Cardiac septum (tissue), 1 donor: ENCODE results near the gene DPPA2. TPM values are rescaled to one million over a fixed set of nuclear protein-coding genes. Genes with fewer than 3 reads are reported as not detected.

Source experiments
- DNase-seq: peaks from one replicate; pipeline ENCODE4 v3.0.0-alpha.2; 2020; ENCODE audit warnings: low spot score
- intact Hi-C: fragments of 100-400 bp; cut with DNase I; formaldehyde crosslinking; loops from one replicate; pipeline ENCODE4 v1.14.0; 2022
- total RNA-seq: library from RNA; stranded (reverse); fragmentation: NEBNext Ultra II Directional; extraction: Animal tissue kit (Norgen Biotek cat#: 25700); gene quantifications from one replicate; pipeline ENCODE4 v1.2.1, GENCODE V29; 2021
- donor health status: DM: no; HTN: no; CAD: no.

Gene DPPA2
- total RNA-seq, 1 donor from 2014 or later = not detected

- DNase-seq = no peak
- intact Hi-C loops = no loop called here
These were observed 11.9 kb upstream of the DPPA2 start for GRCh38 chr3:109328202-109328601.

- intact Hi-C loops = no loop called here
- no peak for DNase-seq
These were observed 9.3 kb upstream of the DPPA2 start for GRCh38 chr3:109325657-109326056.

DNA sequence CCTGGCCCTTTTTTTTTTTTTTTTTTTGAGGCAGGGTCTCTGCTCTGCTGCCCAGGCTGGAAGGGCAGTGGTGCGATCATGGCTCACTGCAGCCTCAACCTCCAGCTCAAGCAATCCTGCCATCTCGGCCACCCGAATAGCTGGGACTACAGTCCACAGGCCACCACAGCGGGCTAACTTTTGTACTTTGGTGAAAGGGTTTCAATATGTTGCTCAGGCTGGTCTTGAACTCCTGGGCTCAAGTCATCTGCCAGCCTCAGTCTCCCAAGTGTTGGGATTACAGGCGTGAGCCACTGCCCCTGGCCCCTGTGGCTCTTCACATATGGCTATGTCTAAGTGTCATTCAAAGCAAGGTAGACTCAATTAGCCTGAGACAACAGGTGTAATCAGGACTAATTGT lies 8.8 kb upstream of the DPPA2 start:
- no peak for DNase-seq
- intact Hi-C loops = no loop called here

DNA sequence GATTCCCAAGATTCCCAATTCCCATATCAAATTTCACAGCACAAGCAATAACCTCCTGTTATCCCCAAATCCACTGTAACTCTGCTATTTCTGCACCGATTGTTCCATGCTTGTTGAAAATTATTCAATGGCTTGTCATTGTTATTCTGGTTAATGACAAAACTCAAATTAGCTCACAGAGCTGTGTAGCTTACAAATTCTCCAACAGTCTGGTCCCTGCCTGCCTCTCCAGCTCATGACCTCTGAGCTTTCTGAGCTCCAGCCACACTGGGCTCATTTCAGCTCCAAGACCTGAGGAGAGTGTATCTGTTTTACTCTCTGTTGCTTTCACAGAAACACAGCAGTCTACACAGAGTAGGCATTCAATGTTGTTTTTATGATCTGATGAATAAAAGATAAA lies 3.3 kb downstream of the DPPA2 start:
- no peak for DNase-seq
- intact Hi-C loops = no loop called here

- intact Hi-C loops = no loop called here
- DNase-seq = no peak
These were observed 18.8 kb downstream of the DPPA2 start for GRCh38 chr3:109297496-109297895.

DNA sequence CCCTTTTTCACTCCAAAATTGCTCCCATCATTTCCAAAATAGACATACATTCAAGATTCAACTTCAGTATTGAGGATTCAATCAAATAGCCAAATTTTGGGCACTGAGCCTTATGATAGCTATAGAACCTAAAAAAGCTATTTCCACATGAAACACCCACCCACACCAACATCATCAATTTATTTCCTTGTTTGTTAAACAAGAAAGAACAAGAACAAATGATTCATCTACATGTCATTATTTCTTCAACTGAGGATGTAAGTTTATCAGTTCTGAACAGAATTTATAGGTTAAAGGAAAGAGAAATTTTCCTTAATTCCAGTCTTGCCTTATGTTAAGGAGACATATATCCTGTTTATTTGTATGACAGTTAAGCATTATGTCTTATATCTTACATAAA lies 32.2 kb downstream of the DPPA2 start:
- DNase-seq = no peak
- intact Hi-C loops = no loop called here

- intact Hi-C loops = no loop called here
- DNase-seq = no peak
These were observed 37.8 kb downstream of the DPPA2 start for GRCh38 chr3:109278546-109278945.

DNA sequence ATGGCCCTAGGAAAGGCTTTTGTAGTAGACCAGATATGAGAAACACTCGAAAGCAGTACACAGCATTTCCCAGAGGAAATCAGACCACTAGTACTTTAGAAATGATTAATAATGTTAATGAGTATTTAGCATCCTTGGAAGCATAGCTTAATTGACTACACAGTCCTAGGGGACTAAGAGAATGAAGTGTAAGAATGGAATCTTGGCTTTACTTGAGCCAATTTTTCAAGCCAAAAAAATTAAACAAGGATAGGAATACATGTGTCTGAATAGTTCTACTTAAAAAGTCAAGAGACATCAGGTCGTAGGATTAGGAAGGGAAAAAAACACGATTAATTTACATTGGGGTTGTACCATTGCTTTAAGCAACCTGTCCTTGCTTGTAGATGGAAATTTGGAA lies 38.2 kb downstream of the DPPA2 start:
- intact Hi-C loops = no loop called here
- DNase-seq = no peak

DNA sequence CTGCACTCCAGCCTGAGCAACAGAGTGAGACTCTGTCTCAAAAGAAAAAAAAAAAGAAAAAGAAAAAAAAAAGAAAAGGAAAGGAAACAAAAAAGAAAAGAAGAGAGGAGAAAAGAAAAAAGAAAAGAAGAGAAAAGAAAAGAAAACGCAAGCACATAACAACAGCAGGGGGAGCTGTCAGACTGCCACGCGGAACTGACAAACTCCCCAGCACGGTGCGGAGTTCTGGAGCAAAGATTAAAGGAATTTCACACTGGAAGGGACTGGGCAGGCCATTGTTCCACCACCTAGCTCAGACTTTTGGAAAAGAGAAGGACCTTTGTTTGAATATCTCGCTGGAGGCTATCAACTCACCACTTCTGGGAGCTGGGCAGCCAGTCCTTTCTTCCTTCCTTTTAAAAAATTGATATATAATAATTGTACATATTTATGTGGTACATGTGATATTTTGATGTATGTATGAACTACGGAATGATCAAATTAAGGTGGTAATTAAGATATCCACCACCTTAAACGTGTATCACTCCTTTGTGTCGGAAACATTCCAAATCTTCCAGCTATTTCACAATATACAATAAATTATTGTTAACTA lies 40.5 kb downstream of the DPPA2 start:
- intact Hi-C loops = no loop called here
- no peak for DNase-seq

DNA sequence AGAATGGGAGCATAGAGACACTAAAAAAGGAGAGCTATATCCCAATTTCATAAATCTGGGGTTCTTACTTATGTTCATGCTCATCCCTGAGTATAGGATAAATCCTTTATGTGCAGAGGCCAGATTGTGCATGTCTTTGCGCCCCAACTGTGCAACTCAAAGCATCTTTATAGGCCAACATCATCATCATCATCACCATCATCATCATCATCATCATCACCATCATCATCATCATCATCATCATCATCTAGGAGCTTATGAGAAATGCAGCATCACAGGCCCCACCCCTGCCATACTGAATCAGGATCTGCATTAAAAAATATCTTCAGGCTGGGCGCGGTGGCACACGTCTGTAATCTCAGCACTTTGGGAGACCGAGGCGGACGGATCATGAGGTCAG lies 45.5 kb downstream of the DPPA2 start:
- no peak for DNase-seq
- intact Hi-C loops = no loop called here

GRCh38 chr3:109269577-109270275 lies 46.6 kb downstream of the DPPA2 start:
- DNase-seq = no peak
- intact Hi-C loops = no loop called here

DNA sequence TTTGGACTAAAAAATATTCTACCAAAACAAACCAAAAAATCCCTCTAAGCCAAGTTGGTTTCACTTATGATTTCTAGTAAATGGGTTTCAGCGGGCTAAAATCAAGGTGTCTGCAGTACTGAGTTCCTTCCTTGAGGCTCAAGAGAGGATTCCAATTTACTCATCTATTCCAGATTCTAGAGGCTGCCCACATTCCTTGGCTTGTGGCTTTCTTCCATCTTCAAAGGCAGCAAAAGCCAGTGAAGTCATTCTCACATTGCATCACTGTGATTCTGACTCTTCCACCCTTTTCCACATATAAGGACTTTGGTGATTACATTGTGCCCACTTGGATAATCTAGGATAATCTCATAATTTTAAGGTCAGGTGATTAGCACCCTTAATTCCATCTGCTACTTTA lies 48.1 kb downstream of the DPPA2 start:
- DNase-seq = no peak
- intact Hi-C loops = no loop called here

- no peak for DNase-seq
- intact Hi-C loops = no loop called here
These were observed 51.0 kb downstream of the DPPA2 start for GRCh38 chr3:109265295-109265694.

DNA sequence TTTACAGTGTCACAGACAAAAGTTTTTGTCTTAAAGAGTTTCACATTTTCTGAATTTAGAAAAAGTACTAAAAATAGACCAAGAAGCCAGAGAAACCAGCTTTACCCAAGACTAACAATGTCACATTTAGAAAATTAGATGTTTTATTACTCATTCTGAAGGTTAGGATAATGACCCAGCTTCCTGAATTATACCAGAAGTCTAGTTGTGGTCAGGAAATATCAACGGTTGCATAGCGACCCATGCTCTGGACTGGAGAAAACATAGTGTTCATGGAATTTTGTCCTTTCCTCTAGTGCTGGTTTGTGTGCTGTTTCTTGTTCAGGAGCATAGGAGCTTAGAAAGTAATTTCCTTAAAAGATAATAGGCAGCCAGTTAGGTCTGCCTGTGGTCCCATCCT lies 59.0 kb downstream of the DPPA2 start:
- DNase-seq = no peak
- intact Hi-C loops = no loop called here

DNA sequence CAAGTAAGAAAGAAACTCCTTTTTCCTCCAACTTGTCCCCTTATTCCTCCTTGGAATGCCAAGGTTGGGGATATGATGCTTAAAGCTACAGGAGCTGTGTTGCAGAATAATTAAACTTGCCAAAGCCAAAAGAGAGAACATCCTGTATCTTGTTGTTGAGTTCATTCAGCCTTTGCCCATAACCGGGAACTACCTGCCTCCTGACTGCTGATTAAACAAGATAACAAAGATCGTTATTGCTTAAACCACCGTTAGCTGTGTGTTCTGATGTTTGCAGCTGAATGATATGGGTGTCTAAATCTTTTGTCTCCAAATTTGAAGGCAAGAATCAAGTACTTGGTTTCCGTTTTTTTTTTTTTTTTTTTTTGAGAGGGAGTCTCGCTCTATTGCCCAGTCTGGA lies 61.5 kb downstream of the DPPA2 start:
- intact Hi-C loops = no loop called here
- DNase-seq = no peak

DNA sequence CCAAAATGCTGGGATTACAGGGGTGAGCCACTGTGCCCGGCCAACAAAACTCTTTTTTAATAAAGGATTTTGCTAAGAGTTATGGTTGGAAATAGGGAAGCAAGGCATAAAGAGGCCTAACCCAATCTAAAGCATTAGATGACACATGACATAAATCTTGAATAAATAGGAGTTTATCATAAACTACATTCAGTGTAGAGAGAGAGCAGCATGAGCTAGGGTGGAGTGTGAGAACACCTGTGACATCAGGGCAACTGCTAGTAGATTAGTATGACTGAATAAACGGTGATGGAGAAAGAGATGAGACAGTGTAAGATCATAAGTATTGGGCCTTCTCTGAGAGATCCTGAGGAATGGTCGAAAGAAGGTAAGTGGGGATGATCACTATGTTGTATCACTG lies 63.7 kb downstream of the DPPA2 start:
- intact Hi-C loops = no loop called here
- DNase-seq = no peak

Other genes with a start within 250 kb of the DPPA2 start
- gene MORC1, start 198.4 kb downstream of the DPPA2 start, total RNA-seq = not detected
- not detected for gene C3orf85, start 179.8 kb downstream of the DPPA2 start, total RNA-seq
- gene DPPA4, start 21.0 kb upstream of the DPPA2 start, total RNA-seq = not detected